B cell (primary cell): Measurements from ENCODE around the gene TLL1. TPM values are rescaled to one million over a fixed set of nuclear protein-coding genes. Genes with fewer than 3 reads are reported as not detected.

Experiments used
- ATAC-seq: fragments of 200-7000 bp; cut with Tn5 transposase; one replicate; pipeline ENCODE4 v1.10.0; 2021; ENCODE audit warnings: low read depth, mild to moderate bottlenecking, moderate number of reproducible peaks, moderate library complexity
- CTCF ChIA-PET: fragments of 350-600 bp; sonication (Branson Sonifier 250); formaldehyde crosslinking; loops from one replicate; lab custom pipeline; 2021; ENCODE audit warnings: antibody characterized with exemption, inconsistent platforms; lab: Charles Lee
- POLR2A ChIA-PET: fragments of 350-600 bp; sonication (Branson Sonifier 250); formaldehyde crosslinking; loops from one replicate; lab custom pipeline; 2021; ENCODE audit warnings: antibody characterized with exemption; lab: Charles Lee
- DNase-seq: peaks from one replicate; pipeline ENCODE4 v3.0.0; 2013
- H2AFZ ChIP-seq: 2 replicates; pipeline ENCODE4 v1.6.1; 2012; ENCODE audit warnings: mild to moderate bottlenecking, low read depth, low read length; ENCODE audit not compliant: insufficient read depth, poor library complexity, severe bottlenecking
- H3K27ac ChIP-seq, 2 donors: 1 replicate in 1 of 2; 2 replicates in 1 of 2; pipeline ENCODE4 v1.5.1; 2012 to 2013; ENCODE audit warnings: low read length in 2 of 2, mild to moderate bottlenecking in 2 of 2, moderate library complexity in 1 of 2
- H3K27me3 ChIP-seq, 4 experiments: fragments of 200-600 bp in 1 of 4; sonication (generic) in 1 of 4; replicated peaks in 1 of 4; 1 replicate in 2 of 4; 2 replicates in 2 of 4; pipeline versions ENCODE4 v1.6.1 to v1.7.0; 2013 to 2016; ENCODE audit warnings: low read length in 3 of 4, mild to moderate bottlenecking in 2 of 4, mixed read lengths in 1 of 4, moderate library complexity in 1 of 4; ENCODE audit not compliant: insufficient read depth in 4 of 4, control insufficient read depth in 3 of 4; ENCODE audit errors: control extremely low read depth in 1 of 4
- H3K36me3 ChIP-seq, 2 experiments: replicated peaks in 1 of 2; 1 replicate in 1 of 2; 2 replicates in 1 of 2; pipeline versions ENCODE4 v1.6.1 to v1.7.1; 2013; ENCODE audit warnings: low read length in 1 of 2; ENCODE audit not compliant: insufficient read depth in 2 of 2, control insufficient read depth in 1 of 2; ENCODE audit errors: control extremely low read depth in 1 of 2, extremely low read depth in 1 of 2
- H3K4me1 ChIP-seq, 2 donors: fragments of 200-600 bp in 1 of 2; sonication (generic) in 1 of 2; 1 replicate in 1 of 2; 2 replicates in 1 of 2; pipeline versions ENCODE4 v1.5.1 to v1.6.1; 2013 to 2017; ENCODE audit warnings: low read length in 2 of 2; ENCODE audit not compliant: control insufficient read depth in 2 of 2, insufficient read depth in 2 of 2
- H3K4me2 ChIP-seq: replicated peaks from 2 replicates; pipeline ENCODE3; 2012; ENCODE audit warnings: mild to moderate bottlenecking, low read depth, low read length; ENCODE audit not compliant: poor library complexity, severe bottlenecking
- H3K4me3 ChIP-seq, 5 experiments: fragments of 200-600 bp in 1 of 5; sonication (generic) in 1 of 5; 1 replicate in 3 of 5; 2 replicates in 2 of 5; pipeline versions ENCODE4 v1.5.1 to v1.7.0; 2011 to 2016; ENCODE audit warnings: low read length in 4 of 5, mild to moderate bottlenecking in 4 of 5, low read depth in 2 of 5, control low read depth in 1 of 5, moderate library complexity in 1 of 5; ENCODE audit not compliant: insufficient read depth in 1 of 5; ENCODE audit errors: control extremely low read depth in 1 of 5, extremely low read depth in 1 of 5
- H3K79me2 ChIP-seq: fragments of 200-600 bp; sonication (generic); one replicate; pipeline ENCODE4 v1.6.0; 2016; ENCODE audit warnings: low read length; ENCODE audit not compliant: control insufficient read depth, insufficient read depth
- H3K9ac ChIP-seq: fragments of 200-600 bp; sonication (generic); 2 replicates; pipeline ENCODE4 v1.6.1; 2017; ENCODE audit warnings: mild to moderate bottlenecking, low read length, moderate library complexity
- H3K9me3 ChIP-seq, 3 donors: one replicate each; pipeline versions ENCODE4 v1.6.1 to v1.7.1; 2013; ENCODE audit warnings: low read length in 2 of 3; ENCODE audit not compliant: control insufficient read depth in 2 of 3, insufficient read depth in 1 of 3; ENCODE audit errors: control extremely low read depth in 1 of 3
- H4K20me1 ChIP-seq: 2 replicates; pipeline ENCODE4 v1.6.0; 2012; ENCODE audit warnings: mild to moderate bottlenecking, low read length; ENCODE audit not compliant: insufficient read depth, control insufficient read depth, poor library complexity, severe bottlenecking
- H3K27ac Mint-ChIP-seq: one replicate; pipeline ENCODE4 v1.8.0; 2021; ENCODE audit warnings: mixed read lengths
- H3K27me3 Mint-ChIP-seq: one replicate; pipeline ENCODE4 v1.8.0; 2021; ENCODE audit warnings: mixed read lengths
- H3K4me1 Mint-ChIP-seq: one replicate; pipeline ENCODE4 v1.8.0; 2021; ENCODE audit warnings: mixed read lengths
- H3K4me3 Mint-ChIP-seq: one replicate; pipeline ENCODE4 v1.8.0; 2021; ENCODE audit warnings: mixed read lengths
- H3K9me3 Mint-ChIP-seq: one replicate; pipeline ENCODE4 v1.8.0; 2022; ENCODE audit warnings: mixed read lengths; ENCODE audit not compliant: insufficient read depth
- EZH2 ChIP-seq: IDR thresholded peaks from 2 replicates; pipeline ENCODE4 v1.6.1; 2012; ENCODE audit warnings: borderline replicate concordance, low read depth, mild to moderate bottlenecking, moderate library complexity, low read length; ENCODE audit not compliant: insufficient read depth, poor library complexity, severe bottlenecking
- WGBS: methylation state at CpG from one replicate; pipeline ENCODE4 v1.1.5; 2013; ENCODE audit warnings: missing lambda C conversion rate; ENCODE audit not compliant: insufficient coverage; 5-methylcytosine and 5-hydroxymethylcytosine counted together
- intact Hi-C: fragments of 100-400 bp; cut with micrococcal nuclease; formaldehyde crosslinking; loops from one replicate; pipeline ENCODE4 v1.10.0; 2022
- polyA plus RNA-seq: library from polyadenylated mRNA; depleted of rRNA; stranded (reverse); fragments of >200 nt; gene quantifications from 2 replicates; pipeline ENCODE4 v1.2.3, GENCODE V29; 2012
- total RNA-seq, 2 donors: library from RNA; stranded (reverse); fragments of 120-200 nt in 1 of 2; gene quantifications; 1 replicate in 1 of 2; 2 replicates in 1 of 2; pipeline versions ENCODE4 v1.2.3 to v1.2.4, GENCODE V29; 2013 to 2022
- TF ChIP-seq, protein P1 (sequence below): fragments of 200-600 bp; IDR thresholded peaks from one replicate; pipeline ENCODE4 v1.8.0; 2022; ENCODE audit warnings: antibody characterized with exemption, mild to moderate bottlenecking

The TLL1 gene
- total and polyA plus RNA-seq, 2 donors (not counting 1 experiment from before 2014, with no cell fraction given): not detected

DNA sequence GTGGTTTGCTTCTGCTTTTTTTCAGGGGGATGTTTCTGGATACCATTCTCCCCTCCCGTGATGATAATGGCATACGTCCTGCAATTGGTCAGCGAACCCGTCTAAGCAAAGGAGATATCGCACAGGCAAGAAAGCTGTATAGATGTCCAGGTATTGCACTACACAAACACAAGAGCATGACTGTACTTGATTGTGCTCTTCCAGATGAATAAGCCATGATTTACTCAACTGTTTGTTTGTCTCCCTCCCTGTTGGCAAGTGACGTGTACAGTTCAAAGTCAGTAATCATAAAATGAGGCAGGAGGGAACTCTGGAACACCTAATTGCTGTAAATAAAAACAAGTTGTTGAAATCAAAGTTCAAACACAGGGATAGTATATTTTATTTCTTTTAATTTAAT is 141.4 kb downstream of the TLL1 start:
- ChIA-PET POLR2A (no interaction called here), CTCF (no interaction called here)
- WGBS: 94% methylated on average over 5 of the region's 6 CpGs
- H3K79me2 ChIP-seq: no peaks in the 10 kb centered on the region
- no peak overlapping the region for H3K9ac ChIP-seq
- H3K4me1 ChIP-seq: no peaks in the 10 kb centered on the region
- no peaks in the 10 kb centered on the region for H3K9me3 ChIP-seq
- H3K4me3 Mint-ChIP-seq: no peak overlapping the region
- DNase-seq: no peak
- peaks cover 3% of the 10 kb centered on the region for H3K9me3 Mint-ChIP-seq
- no peaks in the 10 kb centered on the region for H4K20me1 ChIP-seq
- no peak overlapping the region for H3K4me2 ChIP-seq
- H3K4me1 Mint-ChIP-seq: no peaks in the 10 kb centered on the region
- H3K4me3 ChIP-seq: no peak overlapping the region
- H3K27ac ChIP-seq: no peak overlapping the region
- TF ChIP-seq EZH2: no peak
- TF ChIP-seq, protein P1, sequence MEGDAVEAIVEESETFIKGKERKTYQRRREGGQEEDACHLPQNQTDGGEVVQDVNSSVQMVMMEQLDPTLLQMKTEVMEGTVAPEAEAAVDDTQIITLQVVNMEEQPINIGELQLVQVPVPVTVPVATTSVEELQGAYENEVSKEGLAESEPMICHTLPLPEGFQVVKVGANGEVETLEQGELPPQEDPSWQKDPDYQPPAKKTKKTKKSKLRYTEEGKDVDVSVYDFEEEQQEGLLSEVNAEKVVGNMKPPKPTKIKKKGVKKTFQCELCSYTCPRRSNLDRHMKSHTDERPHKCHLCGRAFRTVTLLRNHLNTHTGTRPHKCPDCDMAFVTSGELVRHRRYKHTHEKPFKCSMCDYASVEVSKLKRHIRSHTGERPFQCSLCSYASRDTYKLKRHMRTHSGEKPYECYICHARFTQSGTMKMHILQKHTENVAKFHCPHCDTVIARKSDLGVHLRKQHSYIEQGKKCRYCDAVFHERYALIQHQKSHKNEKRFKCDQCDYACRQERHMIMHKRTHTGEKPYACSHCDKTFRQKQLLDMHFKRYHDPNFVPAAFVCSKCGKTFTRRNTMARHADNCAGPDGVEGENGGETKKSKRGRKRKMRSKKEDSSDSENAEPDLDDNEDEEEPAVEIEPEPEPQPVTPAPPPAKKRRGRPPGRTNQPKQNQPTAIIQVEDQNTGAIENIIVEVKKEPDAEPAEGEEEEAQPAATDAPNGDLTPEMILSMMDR: no peak
- no peaks in the 10 kb centered on the region for H3K27me3 ChIP-seq
- no peak overlapping the region for H3K27ac Mint-ChIP-seq
- H3K27me3 Mint-ChIP-seq: no peaks in the 10 kb centered on the region
- no peak for ATAC-seq
- intact Hi-C loops: no loop called here
- H3K36me3 ChIP-seq: no peaks in the 10 kb centered on the region
- H2AFZ ChIP-seq: no peak overlapping the region

DNA sequence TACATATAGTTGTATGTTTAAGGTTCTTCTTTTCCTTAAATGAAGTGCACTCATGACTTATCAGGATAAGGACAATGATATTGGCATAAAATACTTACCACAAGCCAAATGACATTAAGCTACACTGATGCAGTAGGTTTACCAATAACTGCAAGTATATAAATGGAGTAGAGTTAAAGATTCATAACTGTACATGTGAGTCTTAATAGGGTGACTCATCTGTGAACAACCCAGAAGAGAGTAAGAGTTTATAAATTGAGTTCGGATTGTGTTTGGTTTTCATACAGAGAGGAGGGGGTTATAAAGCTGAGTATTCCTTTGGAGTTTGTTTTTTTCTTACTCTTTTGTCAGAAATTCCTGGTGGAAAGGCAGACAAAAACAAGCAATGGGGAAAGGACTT is 144.8 kb downstream of the TLL1 start:
- Mint-ChIP-seq H3K4me3 (no peak overlapping the region), H3K9me3 (no peaks in the 10 kb centered on the region), H3K4me1 (no peaks in the 10 kb centered on the region), H3K27ac (no peak overlapping the region), H3K27me3 (no peaks in the 10 kb centered on the region)
- DNase-seq (no peak), ATAC-seq (no peak)
- H3K9ac ChIP-seq: no peak overlapping the region
- WGBS: no CpG with 5 or more reads among the region's 1 CpG
- CTCF ChIA-PET: no interaction called here
- TF ChIP-seq, protein P1: no peak
- no peak for TF ChIP-seq EZH2
- no peaks in the 10 kb centered on the region for H3K4me1 ChIP-seq
- H3K79me2 ChIP-seq: no peaks in the 10 kb centered on the region
- H3K4me3 ChIP-seq: no peak overlapping the region
- no peak overlapping the region for H3K27ac ChIP-seq
- no peaks in the 10 kb centered on the region for H3K36me3 ChIP-seq
- intact Hi-C loops: no loop called here
- H3K27me3 ChIP-seq: no peaks in the 10 kb centered on the region
- no peaks in the 10 kb centered on the region for H4K20me1 ChIP-seq
- H3K9me3 ChIP-seq: no peaks in the 10 kb centered on the region
- no peak overlapping the region for H3K4me2 ChIP-seq
- no peak overlapping the region for H2AFZ ChIP-seq
- POLR2A ChIA-PET: no interaction called here
